ENCODE data around the gene TAGLN3.

GRCh38 chr3:112056451-112056929 is 57.8 kb downstream of the TAGLN3 start:
- TF ChIP-seq GATA2 (IDR thresholded peaks at IDR 0.05; ENCODE audit: low read depth, low read length) (no peak), GATA3 (IDR thresholded peaks at IDR 0.05; ENCODE audit: low read depth, low read length) (no peak)

All from SH-SY5Y (cell line).